Stimulated activated CD8-positive, alpha-beta memory T cell treated with anti-CD3 and anti-CD28 coated beads, Interleukin-12 subunit alpha, Interleukin-12 subunit beta, amount 100 ng/mL, for 24 hours (primary cell): Measurements from ENCODE around the gene TPTE2.
"Not testable (repeated sequence)": the region's sequence is repeated elsewhere in the genome, so short reads cannot be mapped to it uniquely, and the experiment has no call there.

Experiments
- DNase-seq: peaks from one replicate; pipeline ENCODE4 v3.0.0-alpha.2; 2020; ENCODE audit errors: extremely low read depth

The TPTE2 gene

GRCh38 chr13:19567820-19568534 lies 6.6 kb upstream of the TPTE2 start:
- DNase-seq = no peak

GRCh38 chr13:19561585-19561984 lies 253 bp upstream of the TPTE2 start:
- no peak for DNase-seq

GRCh38 chr13:19560672-19561071 lies 660 bp downstream of the TPTE2 start:
- DNase-seq = not testable (repeated sequence)

DNA sequence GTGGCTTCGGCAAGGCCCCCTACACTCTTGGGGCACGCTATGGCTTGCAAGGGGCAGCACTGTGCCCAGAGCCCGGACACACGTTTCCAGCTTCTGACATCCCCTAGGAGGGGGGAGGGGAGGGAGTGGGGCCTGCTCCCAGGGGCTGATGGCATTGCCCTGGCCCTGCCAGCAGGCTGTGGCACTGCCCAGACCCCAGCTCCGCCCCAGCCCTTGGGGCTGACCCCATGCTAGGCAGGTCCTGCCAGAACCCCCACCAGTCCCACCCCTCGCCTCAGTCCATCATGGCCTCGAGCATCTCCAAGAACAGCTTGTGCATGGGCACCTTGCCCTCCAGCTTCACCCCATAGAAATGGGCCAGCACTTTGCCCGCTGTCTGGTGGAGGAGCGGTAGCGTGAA lies 1.6 kb downstream of the TPTE2 start:
- not testable (repeated sequence) for DNase-seq

- not testable (repeated sequence) for DNase-seq
Observed at GRCh38 chr13:19557287-19557686, 4.0 kb downstream of the TPTE2 start.

GRCh38 chr13:19549245-19549644 lies 12.1 kb downstream of the TPTE2 start:
- DNase-seq = not testable (repeated sequence)

DNA sequence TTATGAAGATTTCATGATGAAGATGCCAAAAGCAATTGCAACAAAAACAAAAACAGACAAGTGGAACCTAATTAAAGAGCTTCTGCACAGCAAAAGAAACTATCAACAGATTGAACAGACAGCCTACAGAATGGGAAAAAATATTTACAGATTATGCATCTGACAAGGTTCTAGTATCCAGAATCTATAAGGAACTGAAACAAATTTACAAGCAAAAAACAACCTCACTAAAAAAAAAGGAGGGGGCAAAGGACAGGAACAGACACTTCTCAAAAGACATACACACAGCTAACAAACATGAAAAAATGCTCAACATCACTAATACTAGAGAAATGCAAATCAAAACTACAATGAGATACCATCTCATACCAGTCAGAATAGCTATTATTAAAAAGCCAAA lies 35.7 kb downstream of the TPTE2 start:
- DNase-seq = not testable (repeated sequence)

DNA sequence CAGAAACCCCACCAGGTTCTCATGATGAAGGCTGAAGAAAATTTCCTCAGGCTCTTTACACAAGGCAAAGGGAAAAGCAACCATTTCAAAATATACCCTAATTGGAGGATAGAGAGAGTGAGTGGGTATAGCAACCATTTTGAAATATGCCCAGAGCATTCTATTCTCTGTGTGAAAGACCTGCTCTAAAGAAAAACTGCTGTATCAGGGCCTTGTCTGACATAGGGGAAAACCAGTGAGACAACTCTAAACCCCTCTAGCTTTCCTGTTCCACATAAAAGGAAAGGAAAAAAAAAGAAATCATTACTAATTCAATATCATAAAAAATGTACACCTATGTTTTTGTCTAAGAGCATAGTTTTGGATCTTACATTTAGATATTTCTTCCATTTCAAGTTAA lies 42.3 kb downstream of the TPTE2 start:
- DNase-seq = no peak

- DNase-seq = not testable (repeated sequence)
Observed at GRCh38 chr13:19507623-19508022, 53.7 kb downstream of the TPTE2 start.

- not testable (repeated sequence) for DNase-seq
Observed at GRCh38 chr13:19460126-19460525, 101.2 kb downstream of the TPTE2 start.

DNA sequence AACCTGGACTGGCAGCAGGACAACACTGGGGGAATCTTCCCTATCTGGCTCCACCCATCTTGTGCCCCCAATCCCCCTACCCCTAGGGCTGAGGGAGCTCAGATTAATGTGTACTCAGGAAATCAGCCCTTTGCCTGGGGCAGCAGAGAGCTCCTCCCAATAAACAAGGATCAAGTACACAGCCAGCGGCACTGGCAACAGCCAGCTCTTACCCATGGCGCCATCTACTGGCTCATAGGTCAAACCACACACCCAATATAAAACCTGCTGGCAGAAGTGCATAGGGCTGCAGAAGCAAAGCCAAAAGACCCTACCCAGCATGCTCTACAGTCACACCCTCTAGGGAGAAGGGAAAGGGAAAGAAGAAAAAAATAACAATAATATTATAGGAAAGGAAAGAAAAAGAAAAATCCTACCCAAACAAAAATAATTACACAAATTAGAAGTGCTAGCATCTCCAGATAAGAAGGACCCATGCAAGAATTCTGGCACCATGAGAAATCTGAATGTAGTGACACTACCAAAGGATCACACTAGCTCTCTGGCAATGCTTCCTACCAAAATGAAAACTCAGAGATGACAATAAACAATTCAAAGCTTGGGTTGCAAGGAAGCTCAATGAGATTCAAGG lies 122.2 kb downstream of the TPTE2 start:
- not testable (repeated sequence) for DNase-seq

GRCh38 chr13:19437780-19438179 lies 123.6 kb downstream of the TPTE2 start:
- not testable (repeated sequence) for DNase-seq

DNA sequence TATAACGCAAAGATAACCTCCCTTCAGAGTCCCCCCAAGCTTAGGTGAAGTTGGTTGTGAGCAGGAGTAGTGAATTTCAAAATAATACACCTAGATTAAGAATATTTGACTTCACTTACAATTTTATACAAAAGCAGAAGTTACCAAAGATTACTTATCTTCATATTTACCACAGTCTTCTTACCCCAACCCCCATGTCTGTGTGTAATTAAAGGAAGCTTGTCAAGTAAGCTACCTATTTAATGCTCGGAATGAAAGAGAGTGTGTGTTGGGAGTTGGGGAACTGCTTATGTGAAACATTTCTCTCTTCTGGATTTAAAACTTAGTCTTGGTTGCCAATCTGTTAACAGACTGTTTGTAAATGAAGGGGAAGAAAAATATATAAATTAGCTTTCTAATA lies 139.1 kb downstream of the TPTE2 start:
- DNase-seq = not testable (repeated sequence)

DNA sequence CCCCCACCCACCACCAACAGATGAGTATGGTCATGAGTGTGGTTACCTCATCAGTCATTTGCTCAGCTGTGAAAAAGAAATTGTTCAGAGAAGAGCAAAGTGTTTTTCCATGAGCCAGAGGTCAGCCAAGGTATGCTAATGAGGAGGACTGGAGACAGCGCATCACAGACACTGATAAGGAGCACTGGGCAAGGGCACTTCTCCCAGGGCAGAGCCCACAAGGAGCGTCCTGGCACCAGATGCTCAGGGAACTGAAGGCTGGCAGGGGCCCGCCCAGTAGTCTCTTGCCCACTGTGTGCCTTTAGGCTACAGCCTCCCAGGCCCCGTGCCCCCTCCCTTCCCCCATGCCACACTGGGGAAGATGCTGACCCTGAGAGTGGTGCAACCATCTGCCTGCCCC lies 148.8 kb downstream of the TPTE2 start:
- not testable (repeated sequence) for DNase-seq

- DNase-seq = not testable (repeated sequence)
Observed at GRCh38 chr13:19382746-19383511, 178.4 kb downstream of the TPTE2 start.

GRCh38 chr13:19382111-19382510 lies 179.2 kb downstream of the TPTE2 start:
- DNase-seq = no peak
